Measurements from ENCODE around the gene DERL3. TPM values are rescaled to one million over a fixed set of nuclear protein-coding genes. Genes with fewer than 3 reads are reported as not detected.

DERL3 gene
- total RNA-seq, 1 donor = 0.36 TPM

DNA sequence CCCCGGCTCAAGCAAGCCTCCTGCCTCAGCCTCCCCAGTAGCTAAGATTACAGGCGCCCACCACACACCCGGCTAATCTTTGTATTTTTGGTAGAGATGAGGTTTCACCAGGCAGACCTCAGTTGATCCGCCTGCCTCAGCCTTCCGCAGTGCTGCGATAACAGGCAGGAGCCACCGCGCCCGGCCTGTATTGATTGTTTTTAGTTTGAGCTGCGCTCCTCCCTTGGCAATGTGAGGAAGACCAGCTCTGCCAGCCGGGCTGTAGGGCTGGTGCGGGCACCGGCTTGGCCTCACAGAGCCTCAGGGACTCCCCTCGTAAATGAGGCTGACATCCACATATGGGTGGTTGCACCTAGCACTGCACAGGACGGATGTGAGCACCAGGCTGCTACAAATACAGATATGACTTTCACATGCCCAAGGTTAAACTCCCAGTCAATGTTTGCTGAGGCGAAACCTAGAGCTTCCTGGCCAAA, 11.4 kb upstream of the DERL3 start:
- no peak overlapping the region for H3K4me2 ChIP-seq (ENCODE audit: insufficient read depth, low read length)
- TF ChIP-seq, protein P1, sequence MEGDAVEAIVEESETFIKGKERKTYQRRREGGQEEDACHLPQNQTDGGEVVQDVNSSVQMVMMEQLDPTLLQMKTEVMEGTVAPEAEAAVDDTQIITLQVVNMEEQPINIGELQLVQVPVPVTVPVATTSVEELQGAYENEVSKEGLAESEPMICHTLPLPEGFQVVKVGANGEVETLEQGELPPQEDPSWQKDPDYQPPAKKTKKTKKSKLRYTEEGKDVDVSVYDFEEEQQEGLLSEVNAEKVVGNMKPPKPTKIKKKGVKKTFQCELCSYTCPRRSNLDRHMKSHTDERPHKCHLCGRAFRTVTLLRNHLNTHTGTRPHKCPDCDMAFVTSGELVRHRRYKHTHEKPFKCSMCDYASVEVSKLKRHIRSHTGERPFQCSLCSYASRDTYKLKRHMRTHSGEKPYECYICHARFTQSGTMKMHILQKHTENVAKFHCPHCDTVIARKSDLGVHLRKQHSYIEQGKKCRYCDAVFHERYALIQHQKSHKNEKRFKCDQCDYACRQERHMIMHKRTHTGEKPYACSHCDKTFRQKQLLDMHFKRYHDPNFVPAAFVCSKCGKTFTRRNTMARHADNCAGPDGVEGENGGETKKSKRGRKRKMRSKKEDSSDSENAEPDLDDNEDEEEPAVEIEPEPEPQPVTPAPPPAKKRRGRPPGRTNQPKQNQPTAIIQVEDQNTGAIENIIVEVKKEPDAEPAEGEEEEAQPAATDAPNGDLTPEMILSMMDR (IDR thresholded peaks at IDR 0.05; ENCODE audit: extremely low read depth, low read depth, low read length) = no peak
- H4K20me1 ChIP-seq (ENCODE audit: insufficient read depth, low read length) = no peaks in the 10 kb centered on the region
- no peak overlapping the region for H2AFZ ChIP-seq (ENCODE audit: low read length)
- H3K27me3 ChIP-seq (ENCODE audit: insufficient read depth, low read length) = peaks cover 4% of the 10 kb centered on the region
- peak; percentile 80 for DNase-seq (ENCODE audit: insufficient read length, low spot score, missing footprints)
- H3K9me3 ChIP-seq (ENCODE audit: low read depth, low read length) = no peaks in the 10 kb centered on the region
- H3K79me2 ChIP-seq (ENCODE audit: insufficient read depth, low read length) = no peaks in the 10 kb centered on the region
- no peak overlapping the region for H3K4me3 ChIP-seq (ENCODE audit: insufficient read depth, low read length)
- no peak overlapping the region for H3K27ac ChIP-seq (ENCODE audit: low read depth, low read length)
- H3K36me3 ChIP-seq (ENCODE audit: insufficient read depth, low read length) = no peaks in the 10 kb centered on the region
- H3K4me1 ChIP-seq (ENCODE audit: insufficient read depth, low read length) = peaks cover 5% of the 10 kb centered on the region

DNA sequence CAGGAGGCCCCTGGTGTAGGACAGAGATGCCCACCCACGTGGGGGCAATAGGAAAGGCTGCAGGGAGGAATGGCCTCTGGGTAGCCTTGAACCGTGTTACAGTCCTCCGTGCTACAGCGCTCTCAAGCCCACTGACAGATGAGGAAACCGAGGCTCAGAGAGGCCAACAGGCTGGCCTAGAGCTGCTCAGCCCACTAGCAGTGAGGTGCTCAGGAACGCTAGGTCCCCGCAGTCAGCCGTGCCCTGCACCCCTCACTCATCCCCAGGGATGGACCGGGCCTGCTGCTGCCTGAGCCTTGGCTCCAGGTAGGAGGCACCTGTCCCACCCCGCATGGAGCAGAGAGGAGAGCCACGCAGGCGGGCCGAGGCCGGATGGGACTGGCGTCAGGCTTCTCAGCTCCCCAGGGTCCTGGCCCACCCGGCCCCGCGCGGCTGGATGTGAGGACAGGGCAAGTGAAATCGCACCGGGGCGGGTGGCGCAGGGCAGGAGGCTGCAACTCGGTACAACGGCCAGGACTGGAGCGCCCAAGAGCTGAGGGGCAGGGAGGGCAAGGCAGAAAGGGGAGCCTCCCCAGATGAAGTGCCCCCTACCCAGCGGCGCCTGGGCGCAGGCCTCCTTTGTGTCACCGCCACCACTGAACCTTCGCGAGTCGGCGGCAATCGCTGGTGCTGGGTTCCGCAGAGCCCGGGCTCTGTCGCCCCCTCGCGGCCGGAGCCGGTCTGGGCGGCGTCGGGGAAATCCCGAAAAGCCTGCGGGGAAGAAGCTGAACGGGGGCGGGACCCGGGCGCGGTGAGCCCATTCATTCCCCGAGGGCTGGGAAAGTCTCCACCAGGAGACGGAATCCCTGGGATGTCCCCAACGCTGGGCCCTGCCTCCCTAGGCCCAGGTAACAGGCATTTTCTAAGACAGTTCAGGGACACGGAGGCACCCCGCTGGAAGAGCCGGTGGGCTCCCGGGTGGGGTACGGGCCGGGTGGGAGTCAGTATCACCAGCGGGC, 10.5 kb upstream of the DERL3 start:
- peaks cover 5% of the 10 kb centered on the region for H3K4me1 ChIP-seq (ENCODE audit: insufficient read depth, low read length)
- peak overlapping the region; percentile 59 for H2AFZ ChIP-seq (ENCODE audit: low read length)
- H3K27me3 ChIP-seq (ENCODE audit: insufficient read depth, low read length) = peaks cover 4% of the 10 kb centered on the region
- H4K20me1 ChIP-seq (ENCODE audit: insufficient read depth, low read length) = no peaks in the 10 kb centered on the region
- H3K79me2 ChIP-seq (ENCODE audit: insufficient read depth, low read length) = no peaks in the 10 kb centered on the region
- H3K27ac ChIP-seq (ENCODE audit: low read depth, low read length) = no peak overlapping the region
- H3K4me3 ChIP-seq (ENCODE audit: insufficient read depth, low read length) = peak overlapping the region; percentile 39
- no peaks in the 10 kb centered on the region for H3K9me3 ChIP-seq (ENCODE audit: low read depth, low read length)
- TF ChIP-seq, protein P1 (IDR thresholded peaks at IDR 0.05; ENCODE audit: extremely low read depth, low read depth, low read length) = peak; percentile 86
- H3K36me3 ChIP-seq (ENCODE audit: insufficient read depth, low read length) = no peaks in the 10 kb centered on the region
- DNase-seq (ENCODE audit: insufficient read length, low spot score, missing footprints) = peak; percentile 99
- H3K4me2 ChIP-seq (ENCODE audit: insufficient read depth, low read length) = peak overlapping the region; percentile 52

DNA sequence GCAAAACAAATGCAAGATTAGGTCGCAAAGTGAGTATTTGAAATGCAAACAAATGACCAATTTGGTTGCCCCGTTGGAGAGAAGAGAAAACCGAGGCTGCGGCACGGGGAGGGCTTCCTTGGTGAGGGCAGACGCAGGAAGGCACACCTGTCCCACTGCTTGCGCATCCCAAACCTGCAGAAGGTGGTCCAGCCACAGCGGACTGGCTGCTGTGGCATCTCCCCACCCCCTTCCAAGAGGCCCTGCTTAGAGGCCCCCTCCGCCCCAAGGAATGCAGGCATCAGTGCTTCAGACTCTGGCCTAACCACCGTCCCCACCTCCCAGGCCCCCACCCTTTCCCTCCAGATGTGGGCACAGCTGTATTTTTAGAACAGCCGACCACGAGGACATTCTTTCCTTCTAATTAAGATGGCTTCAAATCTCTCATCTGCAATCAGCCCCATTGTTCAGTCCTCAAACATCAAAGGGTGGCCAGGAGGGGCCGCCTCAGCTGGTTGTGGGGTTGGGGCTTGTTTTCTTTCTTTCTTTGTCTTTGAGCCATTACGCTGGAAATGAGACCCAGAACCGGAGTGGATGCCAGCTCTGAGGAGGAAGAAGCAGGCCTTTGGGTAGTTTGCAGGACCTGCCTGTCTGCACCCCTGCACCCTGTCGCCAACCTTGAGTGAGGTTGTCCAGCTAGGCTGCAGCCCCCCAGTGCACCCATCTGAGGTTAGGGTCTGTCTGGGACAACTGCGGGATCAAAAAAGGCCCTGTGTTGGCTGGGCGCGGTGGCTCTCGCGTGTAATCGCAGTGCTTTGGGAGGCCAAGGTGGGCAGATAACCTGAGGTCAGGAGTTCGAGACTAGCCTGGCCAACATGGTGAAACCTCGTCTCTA, 9.4 kb upstream of the DERL3 start:
- no peaks in the 10 kb centered on the region for H3K9me3 ChIP-seq (ENCODE audit: low read depth, low read length)
- H3K27me3 ChIP-seq (ENCODE audit: insufficient read depth, low read length) = peaks cover 4% of the 10 kb centered on the region
- DNase-seq (ENCODE audit: insufficient read length, low spot score, missing footprints) = peak; percentile 69
- H3K27ac ChIP-seq (ENCODE audit: low read depth, low read length) = no peak overlapping the region
- H4K20me1 ChIP-seq (ENCODE audit: insufficient read depth, low read length) = no peaks in the 10 kb centered on the region
- H3K4me2 ChIP-seq (ENCODE audit: insufficient read depth, low read length) = no peak overlapping the region
- H2AFZ ChIP-seq (ENCODE audit: low read length) = no peak overlapping the region
- H3K36me3 ChIP-seq (ENCODE audit: insufficient read depth, low read length) = no peaks in the 10 kb centered on the region
- no peaks in the 10 kb centered on the region for H3K79me2 ChIP-seq (ENCODE audit: insufficient read depth, low read length)
- H3K4me3 ChIP-seq (ENCODE audit: insufficient read depth, low read length) = no peak overlapping the region
- peaks cover 5% of the 10 kb centered on the region for H3K4me1 ChIP-seq (ENCODE audit: insufficient read depth, low read length)
- TF ChIP-seq, protein P1 (IDR thresholded peaks at IDR 0.05; ENCODE audit: extremely low read depth, low read depth, low read length) = no peak

Measured in osteoblast (primary cell).